Measurements from ENCODE around the gene EBF4.
"Not testable (repeated sequence)": the region's sequence is repeated elsewhere in the genome, so short reads cannot be mapped to it uniquely, and the experiment has no call there.

The EBF4 gene

DNA sequence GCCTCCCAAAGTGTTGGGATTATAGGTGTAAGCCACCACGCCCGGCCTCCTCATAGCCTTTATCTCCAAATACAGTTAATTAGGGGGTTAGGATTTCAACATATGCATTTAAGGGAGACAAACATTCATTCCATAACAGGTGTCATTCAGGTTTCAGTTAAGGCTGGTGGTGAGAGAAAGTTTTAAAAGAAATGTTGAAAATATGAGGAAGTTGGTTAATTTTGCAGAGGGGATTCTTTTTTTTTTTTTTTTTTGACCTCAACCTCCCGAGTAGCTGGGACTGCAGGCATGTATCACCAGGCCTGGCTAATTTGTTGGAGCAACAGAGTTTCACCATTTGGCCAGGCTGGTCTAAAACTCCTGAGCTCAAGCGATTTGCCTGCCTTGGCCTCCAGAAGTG lies 12.5 kb upstream of the EBF4 start:
- no peak for DNase-seq

- not testable (repeated sequence) for DNase-seq
Observed at GRCh38 chr20:2682040-2682439, 10.5 kb upstream of the EBF4 start.

DNA sequence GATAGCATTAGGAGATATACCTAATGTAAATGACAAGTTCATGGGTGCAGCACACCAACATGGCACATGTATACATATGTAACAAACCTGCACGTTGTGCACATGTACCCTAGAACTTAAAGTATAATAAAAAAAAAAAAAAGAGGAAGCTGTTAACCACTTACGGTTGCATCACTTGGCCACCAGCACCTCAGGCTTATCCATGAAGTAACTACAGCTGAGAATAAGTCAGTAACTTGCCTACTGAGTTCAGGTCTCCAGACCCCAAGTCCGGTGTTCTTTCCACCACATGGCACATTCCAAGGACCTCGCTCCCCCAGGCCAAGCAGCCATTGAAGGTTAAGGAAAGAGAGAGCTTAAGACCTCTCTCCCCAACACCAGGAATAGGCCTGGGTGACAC lies 7.8 kb upstream of the EBF4 start:
- DNase-seq = not testable (repeated sequence)

DNA sequence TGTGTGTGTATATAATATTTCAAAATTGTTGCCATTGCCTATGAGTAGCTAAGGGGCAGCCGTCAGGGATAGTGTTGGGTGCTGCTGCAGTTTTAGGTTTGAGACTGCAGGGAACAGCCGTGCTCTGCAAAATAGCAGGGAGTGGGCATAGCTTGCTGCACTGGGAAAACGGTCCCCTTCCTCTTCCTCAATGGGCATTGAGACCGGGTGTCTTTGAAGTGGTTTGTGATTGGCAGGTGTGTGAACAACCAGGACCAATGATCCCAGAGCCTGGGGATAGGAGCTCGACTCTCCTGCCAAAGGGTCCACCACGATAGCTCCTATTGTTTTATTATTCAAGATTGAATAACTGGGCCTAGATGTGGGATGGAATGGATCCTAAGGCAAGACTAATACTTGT lies 5.1 kb upstream of the EBF4 start:
- no peak for DNase-seq

DNA sequence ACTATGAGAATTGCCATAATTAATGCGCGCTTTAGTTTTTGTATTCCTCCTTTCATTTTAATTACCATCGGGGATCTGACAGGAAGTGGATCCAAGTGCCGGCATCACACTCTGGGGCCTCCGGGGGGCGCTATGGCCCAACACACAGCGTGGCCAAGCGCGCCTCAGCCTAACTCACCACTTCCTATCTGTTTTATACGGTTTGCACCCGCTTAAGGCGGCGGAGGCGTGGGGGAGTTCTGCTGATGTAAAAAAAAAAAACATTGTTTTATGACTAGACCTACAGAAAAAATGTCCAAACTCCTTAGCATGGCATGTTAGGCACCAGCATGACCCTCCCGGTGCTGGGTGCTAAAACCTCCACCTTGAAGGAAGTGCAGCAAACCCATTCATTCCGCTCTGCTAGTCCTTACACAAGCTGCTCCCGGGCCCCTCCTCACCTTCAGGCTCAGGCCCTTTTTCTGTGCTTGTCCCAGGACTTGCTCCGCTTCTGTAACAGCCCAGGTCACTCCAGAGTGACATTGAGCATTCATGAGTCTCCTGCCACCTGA lies 4.5 kb upstream of the EBF4 start:
- no peak for DNase-seq

- DNase-seq = no peak
Observed at GRCh38 chr20:2690213-2690612, 2.4 kb upstream of the EBF4 start.

DNA sequence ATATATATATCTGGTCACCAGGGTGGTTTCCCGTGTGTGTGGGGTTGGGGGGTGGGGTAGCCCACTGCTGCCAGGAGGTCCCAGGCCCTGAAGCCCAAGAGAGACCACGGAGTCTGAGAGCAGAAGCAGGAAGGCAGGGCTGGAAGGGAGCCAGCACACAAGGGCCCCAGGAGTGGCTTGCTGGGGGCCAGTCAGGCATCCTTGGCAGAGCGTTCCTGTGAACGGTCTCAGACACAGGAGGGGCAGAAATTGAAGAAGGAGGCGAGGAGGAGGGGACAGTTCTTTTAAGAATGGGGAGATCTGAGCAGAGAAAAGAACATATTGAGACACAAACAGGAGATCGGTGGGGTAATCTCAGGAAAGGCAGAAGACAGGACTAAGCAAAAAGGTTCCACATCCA lies 1.9 kb upstream of the EBF4 start:
- DNase-seq = no peak

DNA sequence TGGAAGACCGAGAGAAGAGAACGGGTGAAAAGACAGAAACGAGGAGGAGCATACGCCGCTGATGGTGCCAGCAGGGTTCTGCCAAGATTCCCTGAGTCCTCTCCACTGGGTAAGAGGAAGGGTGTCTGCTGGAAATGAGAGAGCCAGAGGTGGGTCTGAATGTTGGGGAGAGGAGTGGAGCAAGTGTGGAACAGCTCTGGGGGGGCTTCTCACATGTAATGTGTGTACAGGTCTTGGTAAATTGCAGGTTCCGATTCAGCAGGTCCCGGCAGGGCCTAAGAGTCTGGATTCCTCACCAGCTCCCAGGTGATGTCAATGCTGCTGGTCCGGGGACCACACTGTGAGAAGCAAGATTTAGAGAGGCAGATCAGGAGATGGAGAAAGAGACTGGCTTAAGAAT lies 1.5 kb upstream of the EBF4 start:
- DNase-seq = no peak

DNA sequence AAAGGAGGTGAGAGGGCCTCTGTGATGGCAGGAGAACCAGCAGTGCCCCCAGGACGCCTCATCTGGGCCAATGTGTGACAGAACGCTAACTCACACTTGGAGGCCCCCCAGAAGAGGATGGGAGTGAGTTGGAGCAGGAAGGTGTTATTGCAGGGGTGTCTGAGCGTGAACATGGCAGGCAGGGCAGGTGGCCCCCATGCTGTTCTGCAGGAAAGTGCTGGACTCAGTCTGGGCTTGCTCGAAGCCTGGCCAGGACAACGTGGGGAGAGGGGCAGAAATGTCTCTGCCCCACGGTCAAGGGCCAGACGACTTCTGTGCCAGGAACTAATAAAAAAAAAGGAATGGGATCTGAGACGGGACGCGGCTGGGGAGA lies 931 bp upstream of the EBF4 start:
- no peak for DNase-seq

GRCh38 chr20:2692886-2693285 lies 306 bp downstream of the EBF4 start:
- DNase-seq = no peak

DNA sequence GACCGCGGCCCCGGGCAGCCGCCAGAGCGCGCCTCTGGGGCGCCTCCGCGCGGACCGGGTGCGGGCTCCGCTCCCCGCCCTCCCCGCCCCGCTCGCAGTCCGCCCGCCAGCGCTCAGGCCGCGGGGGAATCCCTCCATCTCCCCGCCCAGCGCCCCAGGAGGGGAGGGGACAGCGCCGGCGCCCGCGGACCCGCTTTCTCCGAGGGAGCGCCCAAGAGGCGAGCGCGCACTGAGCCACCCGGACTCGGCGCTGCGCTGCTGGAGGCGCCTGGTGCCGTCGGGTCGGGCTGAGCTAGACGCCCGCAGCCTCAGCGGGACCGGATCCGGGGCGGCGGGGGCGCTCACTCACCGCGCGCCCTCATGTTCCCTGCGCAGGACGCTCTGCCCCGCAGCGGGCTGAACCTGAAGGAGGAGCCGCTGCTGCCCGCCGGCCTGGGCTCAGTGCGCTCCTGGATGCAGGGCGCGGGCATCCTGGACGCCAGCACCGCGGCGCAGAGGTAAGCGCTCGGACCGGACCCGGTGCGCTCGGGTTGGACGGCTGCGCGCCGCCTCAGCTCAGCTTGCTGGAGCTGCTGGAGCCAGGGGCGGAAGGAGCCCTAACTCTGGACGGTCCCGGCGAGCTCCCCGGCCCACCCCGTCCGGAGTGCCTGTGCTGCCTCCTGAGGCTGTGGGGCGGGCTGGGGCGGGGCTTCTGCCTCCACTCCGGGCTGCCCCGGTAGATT lies 867 bp downstream of the EBF4 start:
- DNase-seq = peak; percentile 35

DNA sequence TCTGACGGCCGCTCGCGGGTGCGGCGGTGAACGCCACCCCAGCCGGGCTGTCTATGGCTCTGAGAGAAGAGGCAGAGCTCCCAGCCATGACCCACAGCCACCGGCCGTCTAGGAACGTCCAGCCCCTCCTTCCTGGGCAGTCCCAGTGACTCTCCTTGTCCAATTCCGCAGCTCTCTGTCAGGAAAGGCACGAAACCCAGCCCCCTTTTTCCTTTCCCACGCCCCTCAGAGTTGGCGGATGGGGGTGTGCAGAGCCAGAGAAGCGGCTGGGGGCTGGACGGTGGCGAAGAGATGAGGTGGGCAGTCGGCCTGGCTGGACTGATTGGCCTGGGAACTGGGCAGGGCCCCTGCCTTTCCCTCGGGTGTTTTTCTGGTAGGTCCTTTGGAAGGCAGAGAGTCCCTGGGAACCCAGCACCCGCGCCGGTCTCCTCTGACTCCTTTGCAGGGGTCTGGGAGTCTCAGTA lies 1.5 kb downstream of the EBF4 start:
- no peak for DNase-seq

DNA sequence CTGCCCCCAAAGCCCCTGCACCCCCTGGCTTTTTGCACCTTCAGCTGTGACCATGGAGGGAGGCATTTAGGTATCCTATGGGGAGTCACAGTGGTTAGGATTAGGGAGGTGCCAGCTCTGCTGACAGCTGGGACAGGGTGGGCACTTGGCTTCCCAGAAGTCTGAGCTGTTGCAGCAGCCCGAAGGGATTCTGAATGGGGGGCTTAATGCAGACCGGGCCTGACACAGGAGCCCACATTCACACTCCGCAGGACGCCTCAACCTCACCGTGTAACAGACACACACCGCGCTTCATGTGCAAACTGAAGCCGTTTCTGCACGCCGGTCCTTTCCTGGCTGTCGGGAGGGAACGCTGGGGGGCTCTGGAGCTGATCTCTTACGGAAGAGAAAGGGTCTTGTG lies 1.9 kb downstream of the EBF4 start:
- DNase-seq = no peak

DNA sequence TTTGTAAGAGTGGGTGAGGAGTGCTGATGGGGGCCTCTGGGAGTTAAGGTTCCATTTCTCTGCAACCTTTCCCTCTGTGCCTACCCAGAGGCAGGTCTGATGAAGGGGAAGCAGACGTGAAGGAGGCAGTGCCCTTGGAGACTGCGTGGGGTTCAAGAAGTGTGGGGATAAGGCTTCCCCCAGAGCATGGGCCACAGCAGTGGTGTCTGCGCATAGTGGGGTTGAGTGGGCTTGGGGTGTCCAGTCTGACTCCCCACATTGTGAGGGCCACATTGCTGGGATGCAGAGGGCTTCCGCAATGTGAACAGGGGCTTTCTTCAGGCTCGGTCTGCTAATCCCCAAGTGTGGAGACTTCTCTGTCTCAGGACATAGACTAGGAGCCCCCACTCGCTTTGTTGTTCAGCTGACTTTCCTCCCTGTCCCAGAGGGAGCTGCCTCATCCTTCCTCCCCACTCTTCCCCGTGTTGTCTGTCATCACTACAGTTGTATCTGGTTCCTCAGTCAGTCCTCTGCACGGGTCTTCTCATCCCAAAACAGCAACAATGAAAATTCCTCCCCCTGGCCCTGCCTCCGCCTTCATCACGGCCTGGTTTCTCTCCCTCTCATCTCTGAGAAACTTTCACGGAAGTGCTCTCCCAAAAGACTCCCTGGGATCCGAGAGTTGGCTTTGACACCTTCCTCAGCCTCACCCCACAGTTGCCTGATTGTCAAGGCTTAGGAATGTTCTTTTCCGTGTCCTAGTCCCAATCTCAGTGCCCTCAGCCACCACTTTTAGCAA lies 2.8 kb downstream of the EBF4 start:
- no peak for DNase-seq

DNA sequence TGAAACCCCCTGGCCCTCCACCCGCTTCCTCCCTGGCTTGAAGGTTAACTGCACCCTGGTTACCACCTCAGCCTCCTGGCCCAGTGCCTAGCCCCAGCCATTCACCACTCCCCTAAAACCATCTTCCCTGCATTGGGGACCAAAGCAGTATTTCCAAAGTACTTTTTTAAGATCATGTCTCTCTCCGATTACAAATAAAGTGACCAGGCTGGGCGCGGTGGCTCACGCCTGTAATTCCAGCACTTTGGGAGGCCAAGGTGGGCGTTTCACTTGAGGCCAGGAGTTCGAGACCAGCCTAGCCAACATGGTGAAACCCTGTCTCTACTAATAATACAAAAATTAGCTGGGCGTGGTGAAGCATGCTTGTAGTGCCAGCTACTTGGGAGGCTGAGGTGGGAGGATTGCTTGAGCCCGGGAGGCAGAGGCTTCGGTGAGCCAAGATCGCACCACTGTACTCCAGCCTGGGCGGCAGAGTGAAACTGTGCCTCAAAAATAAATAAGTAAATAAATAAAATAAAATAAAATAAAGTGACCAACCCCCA lies 3.5 kb downstream of the EBF4 start:
- DNase-seq = not testable (repeated sequence)

GRCh38 chr20:2696646-2697045 lies 4.1 kb downstream of the EBF4 start:
- DNase-seq = no peak

- DNase-seq = no peak
Observed at GRCh38 chr20:2697768-2698167, 5.2 kb downstream of the EBF4 start.

DNA sequence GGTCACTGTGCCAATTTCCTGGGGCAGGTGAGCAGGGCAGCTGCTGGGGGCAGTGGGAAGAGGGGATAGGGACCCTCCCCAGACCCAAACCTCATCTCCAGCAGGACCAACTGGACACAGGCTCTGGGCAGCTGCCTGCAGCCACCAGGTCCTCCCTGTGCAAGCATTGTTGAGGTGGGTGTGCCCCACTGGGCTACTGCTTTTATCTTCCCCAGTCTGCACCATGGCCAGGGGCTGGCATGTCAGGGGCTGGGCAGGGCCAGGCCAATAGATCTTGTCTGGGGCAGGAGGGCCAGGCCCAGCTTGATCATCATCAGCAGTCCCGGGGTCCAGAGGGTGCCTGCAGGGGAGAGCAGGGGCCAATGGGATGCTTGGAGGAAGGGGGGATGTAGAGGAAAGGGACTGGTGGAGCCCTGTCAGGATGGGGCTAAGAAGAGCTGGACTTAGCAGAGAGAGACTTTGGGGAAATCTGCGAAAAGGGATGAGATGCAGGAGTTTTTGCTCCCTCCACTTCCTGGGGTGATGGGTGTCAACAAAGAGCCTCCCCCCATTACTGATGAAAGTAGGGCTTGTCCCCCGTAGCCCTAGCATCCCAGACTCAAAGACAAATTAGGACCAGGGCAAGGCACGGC lies 5.7 kb downstream of the EBF4 start:
- no peak for DNase-seq

- DNase-seq = no peak
Observed at GRCh38 chr20:2698912-2699311, 6.3 kb downstream of the EBF4 start.

DNA sequence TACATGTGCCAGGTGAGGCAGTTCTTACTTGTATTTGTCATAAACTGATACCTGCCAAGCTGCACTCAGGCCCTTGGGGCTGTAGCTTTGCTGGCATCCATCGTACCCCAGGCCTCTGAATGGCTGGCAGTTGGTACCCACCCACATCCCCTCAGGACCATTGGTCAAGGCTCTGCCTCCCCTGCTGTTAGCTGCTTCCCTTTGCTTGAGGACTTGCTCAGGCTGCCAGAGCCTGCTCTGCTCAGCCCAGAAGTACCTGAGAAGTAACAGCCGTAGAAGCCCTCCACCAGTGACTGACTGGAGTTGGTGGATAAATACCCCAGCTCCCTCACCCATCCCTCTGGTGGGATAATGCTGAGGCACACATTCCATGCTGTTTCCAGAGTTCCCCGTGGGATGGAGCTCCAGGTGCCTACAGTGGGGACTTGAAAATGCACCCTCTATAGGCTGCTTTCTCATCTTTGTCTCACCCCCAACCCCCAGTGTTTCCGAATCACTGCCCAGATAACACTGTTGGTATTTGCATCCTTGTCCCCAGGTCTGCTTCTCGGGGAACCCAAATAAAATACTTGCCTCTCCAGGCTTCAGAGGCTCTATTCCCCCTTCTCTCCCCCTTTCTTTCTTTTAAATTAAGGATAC lies 7.3 kb downstream of the EBF4 start:
- DNase-seq = no peak

- DNase-seq = no peak
Observed at GRCh38 chr20:2700913-2701620, 8.5 kb downstream of the EBF4 start.

DNA sequence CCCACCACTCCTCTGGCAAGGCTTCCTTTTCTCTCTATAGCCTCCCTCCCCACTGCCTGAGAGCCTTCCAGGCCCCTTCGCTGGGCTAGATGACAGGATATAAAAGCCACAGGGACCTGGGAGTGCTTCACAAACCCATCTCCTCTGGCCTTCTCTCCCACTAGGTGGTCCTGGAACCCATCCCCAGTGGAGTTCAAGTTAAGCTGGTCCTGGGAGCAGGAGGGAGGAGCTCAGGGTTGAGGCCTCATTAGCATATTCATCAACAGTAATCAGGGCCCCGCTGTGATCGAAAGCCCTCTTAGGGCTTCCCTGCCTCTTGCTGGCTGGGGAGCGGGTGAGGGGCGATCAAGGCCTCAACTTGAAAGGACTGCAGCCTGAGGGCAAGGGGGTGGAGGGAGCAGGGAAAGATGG lies 9.1 kb downstream of the EBF4 start:
- DNase-seq = no peak
